Measurements from ENCODE around the gene PPP1R8. TPM values are rescaled to one million over a fixed set of nuclear protein-coding genes. Genes with fewer than 3 reads are reported as not detected.

Gene PPP1R8
- total and polyA plus RNA-seq, 2 of the 8 experiments (the other 6 are each of a cell fraction or from before 2014, with no cell fraction given): 33.4 to 51.8 TPM

DNA sequence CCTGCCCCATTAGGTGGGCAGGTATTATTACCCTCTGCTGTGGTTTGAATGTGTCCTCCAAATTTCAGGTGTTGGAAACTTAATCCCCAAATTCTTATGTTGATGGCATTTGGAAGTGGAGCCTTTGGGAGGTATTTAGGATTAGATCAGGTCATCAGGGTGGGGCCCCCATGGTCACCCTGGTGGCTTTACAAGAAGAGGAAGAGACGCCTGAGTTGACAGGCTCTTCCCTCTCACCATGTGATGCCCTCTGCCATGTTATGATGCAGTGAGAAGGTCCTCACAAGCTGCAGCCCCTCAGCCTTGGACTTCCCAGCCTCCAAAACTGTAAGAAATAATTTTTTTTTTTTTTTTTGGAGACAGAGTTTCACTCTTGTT lies 32.9 kb downstream of the PPP1R8 start:
- POLR2A ChIA-PET (ENCODE audit: partially characterized antibody): interaction anchor here (0.7 to 1.3 kb wide), 4 partner anchors 9 to 138 kb away, joined by 3 to 4 read pairs (median 3); partner anchors contain the start of gene SMPDL3B
- H3K23ac ChIP-seq (ENCODE audit: insufficient read length): no peak overlapping the region
- H3K79me1 ChIP-seq (ENCODE audit: low read depth, low read length): no peaks in the 10 kb centered on the region
- H2BK120ac ChIP-seq (replicated peaks; ENCODE audit: low read depth, low read length): no peak overlapping the region
- H4K91ac ChIP-seq (replicated peaks; ENCODE audit: insufficient read length, low read length): no peak overlapping the region
- no peak overlapping the region for H3K9ac ChIP-seq (replicated peaks in 1 of 4; ENCODE audit: extremely low read depth in 1 of 4, low read depth in 3 of 4, low read length in 3 of 4)
- H3K4me3 ChIP-seq (ENCODE audit: extremely low read depth in 1 of 4, insufficient read depth in 2 of 4, low read depth in 3 of 4, low read length in 4 of 4): no peak overlapping the region
- H3K4me1 ChIP-seq (replicated peaks in 1 of 4; ENCODE audit: control insufficient read depth in 3 of 4, insufficient read depth in 4 of 4, low read length in 3 of 4): no peaks in the 10 kb centered on the region; a peak in 2 of 7 replicates
- no peak overlapping the region for H3K18ac ChIP-seq (ENCODE audit: extremely low read depth, low read length)
- CTCF ChIA-PET (ENCODE audit: partially characterized antibody): no interaction called here
- no peak overlapping the region for H2BK12ac ChIP-seq (ENCODE audit: low read depth, low read length)
- no peak overlapping the region for H2BK20ac ChIP-seq (ENCODE audit: low read length)
- H4K5ac ChIP-seq (ENCODE audit: insufficient read length, low read depth, low read length): no peak overlapping the region
- H2AFZ ChIP-seq (ENCODE audit: low read length): no peak overlapping the region
- H3K9me3 ChIP-seq (ENCODE audit: insufficient read depth in 2 of 2, low read depth in 1 of 2, low read length in 1 of 2): no peaks in the 10 kb centered on the region
- H2BK5ac ChIP-seq (ENCODE audit: low read depth, low read length): no peak overlapping the region
- no peak overlapping the region for H3K4ac ChIP-seq (replicated peaks; ENCODE audit: insufficient read length, low read depth, low read length)
- no peak overlapping the region for H3K4me2 ChIP-seq (ENCODE audit: insufficient read depth in 1 of 2, low read depth in 2 of 2, low read length in 2 of 2)
- no peak overlapping the region for H3K27ac ChIP-seq (ENCODE audit: low read depth, low read length)
- H3K56ac ChIP-seq (replicated peaks; ENCODE audit: insufficient read length, low read depth, low read length): no peak overlapping the region
- H4K8ac ChIP-seq (ENCODE audit: extremely low read depth, insufficient read depth, low read length): no peak overlapping the region
- H4K20me1 ChIP-seq (replicated peaks in 1 of 2; ENCODE audit: control insufficient read depth in 1 of 2, insufficient read depth in 2 of 2, low read length in 2 of 2): no peaks in the 10 kb centered on the region
- H3K36me3 ChIP-seq (ENCODE audit: control insufficient read depth in 2 of 4, insufficient read depth in 4 of 4, low read length in 3 of 4): no peaks in the 10 kb centered on the region
- H3K23me2 ChIP-seq (ENCODE audit: low read depth, low read length): no peaks in the 10 kb centered on the region
- no peaks in the 10 kb centered on the region for H3K27me3 ChIP-seq (replicated peaks in 1 of 4; ENCODE audit: control insufficient read depth in 3 of 4, extremely low read depth in 1 of 4, insufficient read depth in 3 of 4, low read length in 3 of 4)
- DNase-seq (ENCODE audit: low read depth in 1 of 2, low spot score in 2 of 2) (no peak), FAIRE-seq (no peak)
- no peak overlapping the region for H2BK15ac ChIP-seq (ENCODE audit: low read length)
- no peak overlapping the region for H2AK5ac ChIP-seq (ENCODE audit: low read depth, low read length)
- 100% methylated on average over 1 of the region's 1 CpG; no CpG with 5 or more reads in 1 of the 2 experiments for WGBS, 2 experiments (ENCODE audit: extremely low coverage in 1 of 2, insufficient coverage in 1 of 2, insufficient read length in 1 of 2, insufficient replicate concordance in 2 of 2, low coverage in 1 of 2, low lambda C conversion rate in 2 of 2, missing lambda C conversion rate in 1 of 2)
- TF ChIP-seq SRF (IDR thresholded peaks at IDR 0.05; ENCODE audit: low read depth, low read length) (no peak), TAF1 (IDR thresholded peaks at IDR 0.05; ENCODE audit: low read depth, low read length) (no peak), RXRA (IDR thresholded peaks at IDR 0.05; ENCODE audit: insufficient read depth, low read depth, low read length) (no peak), HDAC2 (IDR thresholded peaks at IDR 0.05; ENCODE audit: borderline replicate concordance in 1 of 2, low read depth in 2 of 2, low read length in 2 of 2) (no peak), EGR1 (IDR thresholded peaks at IDR 0.05; ENCODE audit: borderline replicate concordance, low read depth, low read length) (no peak), TCF12 (IDR thresholded peaks at IDR 0.05; ENCODE audit: low read depth, low read length) (no peak), SP4 (IDR thresholded peaks at IDR 0.05; ENCODE audit: low read length) (no peak), POLR2AphosphoS5 (IDR thresholded peaks at IDR 0.05; ENCODE audit: low read depth, low read length) (no peak)
- TF ChIP-seq, protein P1, sequence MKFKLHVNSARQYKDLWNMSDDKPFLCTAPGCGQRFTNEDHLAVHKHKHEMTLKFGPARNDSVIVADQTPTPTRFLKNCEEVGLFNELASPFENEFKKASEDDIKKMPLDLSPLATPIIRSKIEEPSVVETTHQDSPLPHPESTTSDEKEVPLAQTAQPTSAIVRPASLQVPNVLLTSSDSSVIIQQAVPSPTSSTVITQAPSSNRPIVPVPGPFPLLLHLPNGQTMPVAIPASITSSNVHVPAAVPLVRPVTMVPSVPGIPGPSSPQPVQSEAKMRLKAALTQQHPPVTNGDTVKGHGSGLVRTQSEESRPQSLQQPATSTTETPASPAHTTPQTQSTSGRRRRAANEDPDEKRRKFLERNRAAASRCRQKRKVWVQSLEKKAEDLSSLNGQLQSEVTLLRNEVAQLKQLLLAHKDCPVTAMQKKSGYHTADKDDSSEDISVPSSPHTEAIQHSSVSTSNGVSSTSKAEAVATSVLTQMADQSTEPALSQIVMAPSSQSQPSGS (IDR thresholded peaks at IDR 0.05; ENCODE audit: low read length): no peak
- no peak overlapping the region for H3K14ac ChIP-seq (ENCODE audit: insufficient read length)
- no peaks in the 10 kb centered on the region for H3K79me2 ChIP-seq (ENCODE audit: control insufficient read depth in 1 of 2, insufficient read depth in 2 of 2, low read length in 2 of 2)

All from H1 (cell line).